ENCODE results near the gene DSP.

GRCh38 chr6:7630792-7631191 is 89.3 kb downstream of the DSP start:
- TF ChIP-seq, protein P1, sequence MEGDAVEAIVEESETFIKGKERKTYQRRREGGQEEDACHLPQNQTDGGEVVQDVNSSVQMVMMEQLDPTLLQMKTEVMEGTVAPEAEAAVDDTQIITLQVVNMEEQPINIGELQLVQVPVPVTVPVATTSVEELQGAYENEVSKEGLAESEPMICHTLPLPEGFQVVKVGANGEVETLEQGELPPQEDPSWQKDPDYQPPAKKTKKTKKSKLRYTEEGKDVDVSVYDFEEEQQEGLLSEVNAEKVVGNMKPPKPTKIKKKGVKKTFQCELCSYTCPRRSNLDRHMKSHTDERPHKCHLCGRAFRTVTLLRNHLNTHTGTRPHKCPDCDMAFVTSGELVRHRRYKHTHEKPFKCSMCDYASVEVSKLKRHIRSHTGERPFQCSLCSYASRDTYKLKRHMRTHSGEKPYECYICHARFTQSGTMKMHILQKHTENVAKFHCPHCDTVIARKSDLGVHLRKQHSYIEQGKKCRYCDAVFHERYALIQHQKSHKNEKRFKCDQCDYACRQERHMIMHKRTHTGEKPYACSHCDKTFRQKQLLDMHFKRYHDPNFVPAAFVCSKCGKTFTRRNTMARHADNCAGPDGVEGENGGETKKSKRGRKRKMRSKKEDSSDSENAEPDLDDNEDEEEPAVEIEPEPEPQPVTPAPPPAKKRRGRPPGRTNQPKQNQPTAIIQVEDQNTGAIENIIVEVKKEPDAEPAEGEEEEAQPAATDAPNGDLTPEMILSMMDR (IDR thresholded peaks at IDR 0.05; ENCODE audit: low read length) = no peak
- TF ChIP-seq EZH2phosphoT487 (IDR thresholded peaks at IDR 0.05; ENCODE audit: low read length) = no peak

Data from MM.1S (cell line).